PFSK-1 (cell line): ENCODE results near the gene GTF2H4.

Experiments
- FOXP2 ChIP-seq: optimal IDR thresholded peaks from 2 replicates; pipeline ENCODE3; 2011; ENCODE audit warnings: borderline replicate concordance, control low read depth, inconsistent platforms; ENCODE audit not compliant: insufficient read depth; ENCODE audit errors: extremely low read length, extremely low read depth
- POLR2AphosphoS5 ChIP-seq: IDR thresholded peaks from 2 replicates; pipeline ENCODE4 v1.6.1; 2012; ENCODE audit warnings: low read depth, mild to moderate bottlenecking, control low read depth, low read length, moderate library complexity
- SIN3A ChIP-seq: IDR thresholded peaks from 2 replicates; pipeline ENCODE4 v1.6.1; 2012; ENCODE audit warnings: mild to moderate bottlenecking, low read length, moderate library complexity, borderline replicate concordance; ENCODE audit not compliant: insufficient read depth
- TAF1 ChIP-seq: IDR thresholded peaks from 2 replicates; pipeline ENCODE4 v1.6.1; 2012; ENCODE audit warnings: low read length, control low read depth, borderline replicate concordance; ENCODE audit not compliant: insufficient read depth
- TF ChIP-seq, protein P1 (sequence below), 2 experiments: IDR thresholded peaks; 2 replicates each; pipeline versions ENCODE4 v1.6.1 to v1.8.0; 2011 to 2012; ENCODE audit warnings: low read depth in 2 of 2, low read length in 2 of 2, control low read depth in 1 of 2, inconsistent platforms in 1 of 2, mild to moderate bottlenecking in 1 of 2, moderate library complexity in 1 of 2; ENCODE audit not compliant: insufficient read depth in 1 of 2

The GTF2H4 gene

DNA sequence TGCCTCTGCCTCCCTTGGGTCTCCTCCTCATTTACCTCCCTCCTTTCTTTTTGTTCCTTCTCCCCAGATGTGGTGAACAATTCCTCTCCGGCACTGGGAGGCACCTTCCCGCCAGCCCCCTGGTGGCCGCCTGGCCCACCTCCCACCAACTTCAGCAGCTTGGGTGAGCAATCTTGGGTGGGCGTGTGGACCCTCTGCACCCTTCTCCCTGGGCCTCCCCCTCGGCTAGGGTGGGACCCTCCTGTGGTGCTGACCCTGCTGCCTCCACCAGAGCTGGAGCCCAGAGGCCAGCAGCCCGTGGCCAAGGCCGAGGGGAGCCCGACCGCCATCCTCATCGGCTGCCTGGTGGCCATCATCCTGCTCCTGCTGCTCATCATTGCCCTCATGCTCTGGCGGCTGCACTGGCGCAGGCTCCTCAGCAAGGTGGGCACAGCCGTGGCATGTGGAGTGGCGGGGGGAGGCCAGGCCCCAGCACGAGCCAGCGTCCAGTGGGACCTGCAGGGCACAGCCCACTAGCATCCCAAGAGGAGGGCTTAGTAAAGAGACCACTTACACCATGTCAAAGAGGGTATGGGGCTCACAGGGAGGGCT lies 14.9 kb upstream of the GTF2H4 start:
- TF ChIP-seq FOXP2: no peak
- TF ChIP-seq TAF1: no peak
- TF ChIP-seq, protein P1, sequence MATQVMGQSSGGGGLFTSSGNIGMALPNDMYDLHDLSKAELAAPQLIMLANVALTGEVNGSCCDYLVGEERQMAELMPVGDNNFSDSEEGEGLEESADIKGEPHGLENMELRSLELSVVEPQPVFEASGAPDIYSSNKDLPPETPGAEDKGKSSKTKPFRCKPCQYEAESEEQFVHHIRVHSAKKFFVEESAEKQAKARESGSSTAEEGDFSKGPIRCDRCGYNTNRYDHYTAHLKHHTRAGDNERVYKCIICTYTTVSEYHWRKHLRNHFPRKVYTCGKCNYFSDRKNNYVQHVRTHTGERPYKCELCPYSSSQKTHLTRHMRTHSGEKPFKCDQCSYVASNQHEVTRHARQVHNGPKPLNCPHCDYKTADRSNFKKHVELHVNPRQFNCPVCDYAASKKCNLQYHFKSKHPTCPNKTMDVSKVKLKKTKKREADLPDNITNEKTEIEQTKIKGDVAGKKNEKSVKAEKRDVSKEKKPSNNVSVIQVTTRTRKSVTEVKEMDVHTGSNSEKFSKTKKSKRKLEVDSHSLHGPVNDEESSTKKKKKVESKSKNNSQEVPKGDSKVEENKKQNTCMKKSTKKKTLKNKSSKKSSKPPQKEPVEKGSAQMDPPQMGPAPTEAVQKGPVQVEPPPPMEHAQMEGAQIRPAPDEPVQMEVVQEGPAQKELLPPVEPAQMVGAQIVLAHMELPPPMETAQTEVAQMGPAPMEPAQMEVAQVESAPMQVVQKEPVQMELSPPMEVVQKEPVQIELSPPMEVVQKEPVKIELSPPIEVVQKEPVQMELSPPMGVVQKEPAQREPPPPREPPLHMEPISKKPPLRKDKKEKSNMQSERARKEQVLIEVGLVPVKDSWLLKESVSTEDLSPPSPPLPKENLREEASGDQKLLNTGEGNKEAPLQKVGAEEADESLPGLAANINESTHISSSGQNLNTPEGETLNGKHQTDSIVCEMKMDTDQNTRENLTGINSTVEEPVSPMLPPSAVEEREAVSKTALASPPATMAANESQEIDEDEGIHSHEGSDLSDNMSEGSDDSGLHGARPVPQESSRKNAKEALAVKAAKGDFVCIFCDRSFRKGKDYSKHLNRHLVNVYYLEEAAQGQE (IDR thresholded peaks at IDR 0.05; ENCODE audit: insufficient read depth in 1 of 2, low read depth in 2 of 2, low read length in 2 of 2): no peak
- no peak for TF ChIP-seq POLR2AphosphoS5
- TF ChIP-seq SIN3A: no peak

DNA sequence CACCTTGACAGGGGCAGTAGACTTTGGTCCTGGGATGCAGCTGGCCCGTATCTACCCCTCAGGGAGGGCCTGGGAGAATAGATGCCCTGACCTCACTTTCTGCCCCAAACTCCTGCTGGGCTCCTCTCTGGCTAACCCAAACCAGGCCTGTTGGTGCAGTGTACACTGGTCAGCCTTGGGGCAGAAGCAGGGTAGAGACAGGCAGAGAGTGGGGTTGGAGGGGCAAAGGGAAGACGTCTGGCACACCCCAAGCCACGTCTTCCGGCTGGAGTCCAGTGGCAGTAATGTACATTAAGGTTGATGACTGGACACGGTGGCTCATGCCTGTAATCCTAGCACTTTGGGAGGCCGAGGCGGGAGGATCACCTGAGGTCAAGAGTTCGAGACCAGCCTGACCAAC lies 14.3 kb upstream of the GTF2H4 start:
- TF ChIP-seq SIN3A (no peak), FOXP2 (no peak), POLR2AphosphoS5 (no peak), TAF1 (no peak)
- TF ChIP-seq, protein P1 (IDR thresholded peaks at IDR 0.05; ENCODE audit: insufficient read depth in 1 of 2, low read depth in 2 of 2, low read length in 2 of 2): no peak

DNA sequence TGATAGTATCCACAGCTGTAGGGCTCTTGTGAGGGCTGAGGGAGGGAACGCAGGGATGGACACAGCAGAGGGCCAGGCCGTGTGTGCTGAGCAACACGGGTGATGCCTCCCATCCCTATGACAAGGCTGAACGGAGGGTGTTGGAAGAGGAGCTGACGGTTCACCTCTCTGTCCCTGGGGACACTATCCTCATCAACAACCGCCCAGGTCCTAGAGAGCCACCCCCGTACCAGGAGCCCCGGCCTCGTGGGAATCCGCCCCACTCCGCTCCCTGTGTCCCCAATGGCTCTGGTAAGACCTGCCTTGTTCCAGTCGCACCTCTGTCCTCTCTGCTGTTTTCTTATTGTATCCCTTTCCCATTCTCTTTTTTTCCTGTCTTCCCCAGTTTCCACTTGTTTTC lies 13.6 kb upstream of the GTF2H4 start:
- TF ChIP-seq, protein P1 (IDR thresholded peaks at IDR 0.05; ENCODE audit: insufficient read depth in 1 of 2, low read depth in 2 of 2, low read length in 2 of 2): no peak
- no peak for TF ChIP-seq TAF1
- no peak for TF ChIP-seq SIN3A
- TF ChIP-seq POLR2AphosphoS5: no peak
- TF ChIP-seq FOXP2: no peak

DNA sequence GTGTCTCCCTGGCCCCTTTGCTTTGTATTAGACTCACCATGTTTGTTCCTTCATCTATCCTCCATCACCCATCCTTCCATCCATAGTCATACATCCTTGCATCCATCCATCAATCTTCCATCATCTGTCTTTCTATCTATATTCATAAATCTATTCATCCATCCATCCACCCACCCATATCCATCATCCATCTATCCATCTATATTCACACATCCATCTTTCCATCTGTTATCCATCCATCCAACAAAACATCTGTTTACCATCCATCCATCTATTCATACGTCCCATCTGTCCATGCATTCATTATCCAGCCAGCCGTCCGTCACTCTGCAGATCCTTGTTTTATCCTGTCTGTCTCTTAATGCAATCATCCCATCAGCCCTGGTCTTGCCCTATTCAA lies 13.1 kb upstream of the GTF2H4 start:
- TF ChIP-seq TAF1: no peak
- no peak for TF ChIP-seq FOXP2
- no peak for TF ChIP-seq SIN3A
- TF ChIP-seq, protein P1 (IDR thresholded peaks at IDR 0.05; ENCODE audit: insufficient read depth in 1 of 2, low read depth in 2 of 2, low read length in 2 of 2): no peak
- no peak for TF ChIP-seq POLR2AphosphoS5

DNA sequence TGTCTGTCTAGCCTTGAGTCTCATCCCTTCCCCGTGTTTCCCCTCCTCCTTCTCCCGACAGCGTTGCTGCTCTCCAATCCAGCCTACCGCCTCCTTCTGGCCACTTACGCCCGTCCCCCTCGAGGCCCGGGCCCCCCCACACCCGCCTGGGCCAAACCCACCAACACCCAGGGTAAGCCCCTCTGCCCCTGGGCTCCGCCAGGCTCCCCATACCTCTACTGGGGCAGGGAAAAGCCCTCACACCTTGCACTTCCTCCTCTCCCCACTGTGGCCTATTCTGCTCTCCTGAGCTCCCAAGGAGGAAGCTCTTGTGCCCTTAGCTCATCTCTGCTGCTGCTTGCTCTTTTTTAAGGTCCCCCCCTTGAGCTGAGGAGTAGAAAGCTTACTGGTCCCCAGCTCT lies 12.7 kb upstream of the GTF2H4 start:
- TF ChIP-seq TAF1 (no peak), POLR2AphosphoS5 (no peak), FOXP2 (no peak), SIN3A (no peak)
- TF ChIP-seq, protein P1 (IDR thresholded peaks at IDR 0.05; ENCODE audit: insufficient read depth in 1 of 2, low read depth in 2 of 2, low read length in 2 of 2): no peak
